Mesendoderm (in vitro differentiated cells): ENCODE measurements around the gene RRH. TPM values are rescaled to one million over a fixed set of nuclear protein-coding genes. Genes with fewer than 3 reads are reported as not detected.
"Not testable (repeated sequence)": the region's sequence is repeated elsewhere in the genome, so short reads cannot be mapped to it uniquely, and the experiment has no call there.

Experiments
- DNase-seq: peaks from one replicate; pipeline ENCODE4 v3.0.0; 2013
- H2AK5ac ChIP-seq: 2 replicates; pipeline ENCODE4 v1.6.1; 2013; ENCODE audit warnings: low read length, inconsistent platforms
- H2BK120ac ChIP-seq: 2 replicates; pipeline ENCODE4 v1.6.1; 2013; ENCODE audit warnings: low read depth, mild to moderate bottlenecking, low read length, moderate library complexity, mixed read lengths
- H2BK15ac ChIP-seq: replicated peaks from 2 replicates; pipeline ENCODE4 v1.6.1; 2013; ENCODE audit warnings: low read depth, mild to moderate bottlenecking, moderate library complexity
- H2BK5ac ChIP-seq: 2 replicates; pipeline ENCODE4 v1.6.1; 2013; ENCODE audit warnings: low read length, inconsistent platforms
- H3K18ac ChIP-seq: 2 replicates; pipeline ENCODE4 v1.6.1; 2013; ENCODE audit warnings: mild to moderate bottlenecking, low read length, mixed read lengths
- H3K23ac ChIP-seq: one replicate; pipeline ENCODE4 v1.6.1; 2013; ENCODE audit warnings: low read length
- H3K27ac ChIP-seq: 2 replicates; pipeline ENCODE4 v1.5.1; 2013; ENCODE audit warnings: low read depth, mild to moderate bottlenecking, inconsistent platforms, low read length, moderate library complexity
- H3K27me3 ChIP-seq: 2 replicates; pipeline ENCODE4 v1.6.1; 2013; ENCODE audit warnings: low read length, control low read depth, mild to moderate bottlenecking, inconsistent platforms; ENCODE audit not compliant: insufficient read depth, poor library complexity
- H3K36me3 ChIP-seq: 2 replicates; pipeline ENCODE4 v1.6.1; 2013; ENCODE audit warnings: low read length, inconsistent platforms; ENCODE audit not compliant: control insufficient read depth, insufficient read depth
- H3K4ac ChIP-seq: one replicate; pipeline ENCODE4 v1.6.1; 2013; ENCODE audit warnings: low read depth, mild to moderate bottlenecking, low read length, moderate library complexity
- H3K4me1 ChIP-seq: 2 replicates; pipeline ENCODE4 v1.6.1; 2013; ENCODE audit warnings: low read depth, low read length, inconsistent platforms; ENCODE audit not compliant: control insufficient read depth
- H3K4me2 ChIP-seq: 2 replicates; pipeline ENCODE4 v1.6.1; 2013; ENCODE audit warnings: low read length
- H3K4me3 ChIP-seq: 2 replicates; pipeline ENCODE4 v1.5.1; 2013; ENCODE audit warnings: mild to moderate bottlenecking, low read length
- H3K56ac ChIP-seq: one replicate; pipeline ENCODE4 v1.6.1; 2013; ENCODE audit warnings: low read length
- H3K79me1 ChIP-seq: 2 replicates; pipeline ENCODE4 v1.6.1; 2013; ENCODE audit warnings: low read length, inconsistent platforms
- H3K79me2 ChIP-seq: 2 replicates; pipeline ENCODE4 v1.6.1; 2013; ENCODE audit warnings: mild to moderate bottlenecking, low read length; ENCODE audit not compliant: control insufficient read depth, insufficient read depth
- H3K9ac ChIP-seq: 2 replicates; pipeline ENCODE4 v1.6.1; 2013; ENCODE audit warnings: low read length, inconsistent platforms
- H4K5ac ChIP-seq: one replicate; pipeline ENCODE4 v1.6.1; 2013; ENCODE audit warnings: low read length
- H4K8ac ChIP-seq: one replicate; pipeline ENCODE4 v1.6.1; 2013; ENCODE audit warnings: low read depth, mild to moderate bottlenecking, control low read depth, low read length, moderate library complexity
- WGBS: extraction: QIAGEN DNeasy Blood & Tissue Kit; methylation state at CpG from one replicate; pipeline ENCODE4 v1.1.7; 2013; ENCODE audit warnings: low lambda C conversion rate, missing lambda C conversion rate; ENCODE audit not compliant: insufficient coverage; ENCODE audit errors: extremely low coverage; 5-methylcytosine and 5-hydroxymethylcytosine counted together
- polyA plus RNA-seq, 2 experiments: library from polyadenylated mRNA; stranded (reverse); fragments of 200-250 nt; gene quantifications; one replicate each; pipeline ENCODE4 v1.2.3, GENCODE V29; 2013

RRH gene
- polyA plus RNA-seq (2013, experiment 1 of 2), result 0.10 TPM
- polyA plus RNA-seq (2013, experiment 2 of 2), result 0.11 TPM

DNA sequence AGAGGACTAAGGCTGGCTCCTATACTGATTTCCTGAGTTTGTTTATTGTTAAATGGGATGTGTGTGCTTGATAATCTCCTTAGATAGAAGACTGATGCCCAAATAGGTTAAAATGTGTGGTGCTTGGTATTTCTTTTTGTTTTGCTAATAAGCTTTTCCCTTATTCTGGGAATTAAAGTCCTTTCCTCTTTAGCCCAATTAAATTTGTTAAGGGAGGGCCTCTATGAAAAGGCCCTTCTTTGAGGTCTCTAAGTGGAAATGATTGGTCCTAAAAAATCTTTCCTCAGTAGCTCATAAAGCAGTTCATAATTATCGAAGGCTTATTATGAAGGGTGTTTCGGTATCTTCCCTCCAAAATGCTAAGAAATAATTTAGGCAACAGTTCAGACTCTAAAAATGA, at the start of gene RRH:
TSS of gene RRH (plus strand) at position 301 of the 400 bp plus-strand sequence. CDS start at position 357, 56 bp downstream.
- H2AK5ac ChIP-seq, result no peak within 1 kb of the TSS
- no peak for DNase-seq
- H3K18ac ChIP-seq, result no peak within 1 kb of the TSS
- H3K56ac ChIP-seq, result no peak within 1 kb of the TSS
- no peak within 1 kb of the TSS for H2BK120ac ChIP-seq
- H3K4ac ChIP-seq, result no peak within 1 kb of the TSS
- H3K4me1 ChIP-seq, result no peaks in the 10 kb centered on the region
- WGBS, result no CpG with 5 or more reads among the region's 2 CpGs
- no peaks in the 10 kb centered on the region for H3K36me3 ChIP-seq
- H3K4me3 ChIP-seq, result no peak within 1 kb of the TSS
- no peaks in the 10 kb centered on the region for H3K79me1 ChIP-seq
- no peak within 1 kb of the TSS for H3K4me2 ChIP-seq
- H3K9ac ChIP-seq, result no peak within 1 kb of the TSS
- no peak within 1 kb of the TSS for H2BK5ac ChIP-seq
- H3K27ac ChIP-seq, result no peak within 1 kb of the TSS
- no peak within 1 kb of the TSS for H2BK15ac ChIP-seq
- no peaks in the 10 kb centered on the region for H3K27me3 ChIP-seq
- no peak within 1 kb of the TSS for H3K23ac ChIP-seq
- no peak within 1 kb of the TSS for H4K8ac ChIP-seq
- H4K5ac ChIP-seq, result no peak within 1 kb of the TSS
- H3K79me2 ChIP-seq, result no peaks in the 10 kb centered on the region

GRCh38 chr4:109782092-109782491, 45.7 kb upstream of the RRH start:
- H3K79me2 ChIP-seq, H3K4me1 ChIP-seq, H2BK5ac ChIP-seq, H3K23ac ChIP-seq, H3K18ac ChIP-seq, H2BK120ac ChIP-seq, H3K4me3 ChIP-seq, H3K56ac ChIP-seq, DNase-seq, H3K9ac ChIP-seq, H3K79me1 ChIP-seq, H4K5ac ChIP-seq, H3K4me2 ChIP-seq, H3K27ac ChIP-seq, H2BK15ac ChIP-seq, H2AK5ac ChIP-seq, H4K8ac ChIP-seq, H3K27me3 ChIP-seq, H3K4ac ChIP-seq, H3K36me3 ChIP-seq: not testable (repeated sequence)
- no CpG with 5 or more reads among the region's 2 CpGs for WGBS

DNA sequence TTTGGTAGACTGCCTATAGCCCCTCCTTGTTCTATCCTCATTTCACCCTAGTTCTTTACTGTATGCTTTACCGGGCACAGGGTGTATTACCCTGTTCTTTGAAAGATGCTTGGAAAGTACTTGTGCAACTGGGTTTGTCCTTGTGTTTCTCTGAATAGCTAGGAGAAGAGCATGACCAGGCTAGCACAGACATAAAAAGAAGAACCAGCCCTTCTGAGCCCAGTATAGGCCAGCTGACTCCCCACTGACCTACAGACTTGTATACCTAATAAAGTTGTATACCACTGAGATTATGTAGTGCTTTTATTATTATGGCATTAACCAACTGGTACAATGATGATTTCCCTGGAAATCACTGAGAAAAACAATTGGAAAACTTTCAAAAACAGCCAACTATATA, 40.9 kb upstream of the RRH start:
- no peaks in the 10 kb centered on the region for H3K79me1 ChIP-seq
- no peak overlapping the region for H3K27ac ChIP-seq
- no peak overlapping the region for H4K8ac ChIP-seq
- H3K4me3 ChIP-seq, result no peak overlapping the region
- no peak overlapping the region for H2BK120ac ChIP-seq
- no peak overlapping the region for H3K4ac ChIP-seq
- WGBS, result no CpG with 5 or more reads among the region's 1 CpG
- H3K27me3 ChIP-seq, result no peaks in the 10 kb centered on the region
- H2AK5ac ChIP-seq, result no peak overlapping the region
- no peaks in the 10 kb centered on the region for H3K79me2 ChIP-seq
- H3K36me3 ChIP-seq, result no peaks in the 10 kb centered on the region
- H3K56ac ChIP-seq, result no peak overlapping the region
- no peak overlapping the region for H3K23ac ChIP-seq
- H2BK15ac ChIP-seq, result no peak overlapping the region
- H3K18ac ChIP-seq, result no peak overlapping the region
- no peak for DNase-seq
- no peak overlapping the region for H3K9ac ChIP-seq
- no peak overlapping the region for H4K5ac ChIP-seq
- no peak overlapping the region for H3K4me2 ChIP-seq
- no peaks in the 10 kb centered on the region for H3K4me1 ChIP-seq
- H2BK5ac ChIP-seq, result no peak overlapping the region

GRCh38 chr4:109787807-109788206, 40.0 kb upstream of the RRH start:
- H3K4me1 ChIP-seq, result no peaks in the 10 kb centered on the region
- H3K9ac ChIP-seq, result no peak overlapping the region
- H3K23ac ChIP-seq, result no peak overlapping the region
- no peak overlapping the region for H3K27ac ChIP-seq
- no peaks in the 10 kb centered on the region for H3K27me3 ChIP-seq
- H3K4me3 ChIP-seq, result no peak overlapping the region
- H2BK120ac ChIP-seq, result no peak overlapping the region
- no peak overlapping the region for H3K4ac ChIP-seq
- no peaks in the 10 kb centered on the region for H3K79me2 ChIP-seq
- WGBS, result no CpG with 5 or more reads among the region's 1 CpG
- H4K5ac ChIP-seq, result no peak overlapping the region
- no peak overlapping the region for H2BK5ac ChIP-seq
- H3K18ac ChIP-seq, result no peak overlapping the region
- no peak for DNase-seq
- no peaks in the 10 kb centered on the region for H3K79me1 ChIP-seq
- no peak overlapping the region for H3K56ac ChIP-seq
- no peak overlapping the region for H2BK15ac ChIP-seq
- no peak overlapping the region for H4K8ac ChIP-seq
- H3K36me3 ChIP-seq, result no peaks in the 10 kb centered on the region
- H3K4me2 ChIP-seq, result no peak overlapping the region
- no peak overlapping the region for H2AK5ac ChIP-seq

DNA sequence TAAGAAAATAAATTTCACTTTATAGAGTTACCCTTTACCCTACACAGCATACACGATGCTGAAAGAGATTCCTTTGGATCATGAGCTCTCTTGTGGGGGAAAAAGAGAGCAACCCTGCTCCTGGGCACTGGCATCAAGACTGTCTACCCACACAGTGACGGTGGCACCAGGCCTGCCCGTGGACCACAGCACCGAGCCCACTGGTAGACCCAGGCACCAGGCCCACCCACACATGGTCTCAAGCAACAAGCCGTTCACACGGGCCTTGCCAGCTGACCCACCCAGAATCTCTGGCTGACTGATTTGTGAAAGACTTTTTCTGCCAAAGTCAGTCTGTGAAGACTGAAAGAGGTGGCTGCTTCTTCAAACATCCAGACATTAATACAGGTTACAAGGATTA, 32.7 kb upstream of the RRH start:
- no peak overlapping the region for H3K4me3 ChIP-seq
- no peak overlapping the region for H4K8ac ChIP-seq
- H4K5ac ChIP-seq, result no peak overlapping the region
- no CpG with 5 or more reads among the region's 6 CpGs for WGBS
- no peaks in the 10 kb centered on the region for H3K79me1 ChIP-seq
- H3K27ac ChIP-seq, result no peak overlapping the region
- no peak overlapping the region for H3K18ac ChIP-seq
- H2BK5ac ChIP-seq, result no peak overlapping the region
- H2BK120ac ChIP-seq, result no peak overlapping the region
- no peak for DNase-seq
- H3K4me1 ChIP-seq, result no peaks in the 10 kb centered on the region
- no peak overlapping the region for H3K23ac ChIP-seq
- H2BK15ac ChIP-seq, result no peak overlapping the region
- H3K56ac ChIP-seq, result no peak overlapping the region
- no peak overlapping the region for H3K4me2 ChIP-seq
- H3K79me2 ChIP-seq, result no peaks in the 10 kb centered on the region
- H3K27me3 ChIP-seq, result no peaks in the 10 kb centered on the region
- no peak overlapping the region for H3K9ac ChIP-seq
- no peaks in the 10 kb centered on the region for H3K36me3 ChIP-seq
- H2AK5ac ChIP-seq, result no peak overlapping the region
- no peak overlapping the region for H3K4ac ChIP-seq

DNA sequence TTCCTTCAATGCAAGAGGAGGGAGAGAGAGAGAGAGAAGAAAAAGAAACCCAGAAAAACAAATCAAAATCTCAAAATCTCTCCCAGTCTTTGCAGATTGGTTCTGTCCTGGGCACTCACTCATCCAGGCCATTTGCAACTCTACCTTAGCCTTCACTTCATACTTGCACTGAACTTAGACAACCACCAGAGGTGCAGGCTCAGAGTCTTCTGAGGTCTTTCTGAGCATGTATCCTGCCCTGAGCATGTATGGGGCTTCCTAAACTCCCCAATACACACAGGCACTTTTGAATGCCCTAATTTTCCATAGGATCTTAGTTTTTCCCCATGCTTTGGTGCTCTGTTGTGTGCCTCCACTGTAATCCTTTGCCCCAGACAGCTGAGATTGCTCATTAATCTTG, 28.9 kb upstream of the RRH start:
- Histone ChIP-seq H2BK5ac (no peak overlapping the region), H3K18ac (no peak overlapping the region), H3K36me3 (no peaks in the 10 kb centered on the region), H3K56ac (no peak overlapping the region), H2AK5ac (no peak overlapping the region), H3K9ac (no peak overlapping the region), H3K4me2 (no peak overlapping the region), H3K79me2 (no peaks in the 10 kb centered on the region), H3K79me1 (no peaks in the 10 kb centered on the region), H3K27ac (no peak overlapping the region), H3K4me1 (no peaks in the 10 kb centered on the region), H3K4me3 (no peak overlapping the region), H2BK120ac (no peak overlapping the region), H3K27me3 (no peaks in the 10 kb centered on the region), H3K4ac (no peak overlapping the region), H3K23ac (no peak overlapping the region), H4K8ac (no peak overlapping the region), H2BK15ac (no peak overlapping the region), H4K5ac (no peak overlapping the region)
- peak; percentile 39 for DNase-seq
